ENCODE measurements around the gene MICAL2. TPM values are rescaled to one million over a fixed set of nuclear protein-coding genes. Genes with fewer than 3 reads are reported as not detected.

MICAL2 gene
- polyA plus RNA-seq, 4 donors, result 5.3 to 7.2 (median 6.8) TPM

DNA sequence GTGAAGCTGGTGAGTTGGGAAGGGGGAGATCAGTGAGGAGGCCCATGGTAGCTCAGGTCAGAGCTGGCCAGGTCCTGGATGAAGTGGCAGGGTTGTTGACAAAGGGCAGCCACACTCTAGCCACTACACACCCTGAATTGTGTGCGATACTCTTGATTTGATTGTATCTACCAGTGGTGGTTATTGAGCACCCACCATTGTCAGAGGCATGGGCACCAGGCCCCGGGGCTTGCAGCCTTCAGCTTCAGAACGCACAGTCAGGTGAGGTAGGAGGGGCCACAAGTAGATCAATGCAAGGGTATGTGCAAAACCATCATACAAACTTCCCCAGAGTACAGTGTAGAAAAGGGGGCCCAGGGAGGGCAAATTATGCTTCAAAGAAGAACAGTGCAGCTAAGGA lies 38.1 kb downstream of the MICAL2 start:
- no peak for DNase-seq (ENCODE audit: low read depth in 4 of 4, low spot score in 2 of 4)

DNA sequence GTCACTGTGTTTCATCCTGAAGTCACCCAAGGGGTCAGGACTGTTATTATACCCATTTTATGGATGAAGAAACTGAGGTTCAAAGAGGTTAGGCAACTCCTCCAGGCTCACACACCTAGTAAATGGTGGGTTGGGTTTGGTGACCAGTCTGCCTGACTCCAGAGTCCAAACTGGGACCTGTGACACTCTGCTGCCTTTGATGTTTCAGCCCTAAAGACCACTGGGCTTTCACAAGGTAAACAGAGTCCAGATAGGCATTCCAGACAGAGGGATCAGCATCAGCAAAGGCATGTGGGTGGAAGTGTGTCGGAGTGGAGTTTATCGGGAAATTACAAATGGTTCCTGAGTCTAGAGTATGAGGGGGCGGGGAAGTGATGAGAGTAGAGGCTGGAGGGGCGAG lies 38.5 kb downstream of the MICAL2 start:
- DNase-seq (ENCODE audit: low read depth in 4 of 4, low spot score in 2 of 4), result no peak

DNA sequence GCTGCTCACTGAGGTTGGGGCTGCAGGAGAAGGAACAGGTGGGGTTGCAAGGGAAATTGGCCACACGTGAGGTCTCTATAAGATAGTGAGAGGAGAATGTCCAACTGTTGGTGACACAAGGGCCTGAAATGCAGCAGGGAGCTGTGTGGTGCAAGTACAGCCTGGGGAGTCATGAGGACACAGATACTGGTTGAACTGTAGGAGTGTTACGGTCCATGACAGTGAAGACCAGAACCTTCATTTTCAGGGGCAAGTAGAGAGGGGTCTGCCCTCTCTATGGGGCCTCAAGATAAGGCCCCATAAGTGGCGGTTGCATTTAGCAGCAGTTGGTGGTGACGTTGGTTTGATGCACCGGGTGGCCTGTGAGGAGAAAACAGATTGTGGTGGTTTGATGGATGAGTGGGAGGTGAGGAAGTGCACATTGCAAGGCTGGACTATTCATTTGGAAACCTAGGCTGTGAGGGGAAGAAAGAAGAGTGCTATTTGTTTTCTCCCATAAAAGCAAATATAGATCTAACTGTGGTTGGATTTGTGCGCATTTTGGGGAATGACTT lies 39.4 kb downstream of the MICAL2 start:
- no peak for DNase-seq (ENCODE audit: low read depth in 4 of 4, low spot score in 2 of 4)

DNA sequence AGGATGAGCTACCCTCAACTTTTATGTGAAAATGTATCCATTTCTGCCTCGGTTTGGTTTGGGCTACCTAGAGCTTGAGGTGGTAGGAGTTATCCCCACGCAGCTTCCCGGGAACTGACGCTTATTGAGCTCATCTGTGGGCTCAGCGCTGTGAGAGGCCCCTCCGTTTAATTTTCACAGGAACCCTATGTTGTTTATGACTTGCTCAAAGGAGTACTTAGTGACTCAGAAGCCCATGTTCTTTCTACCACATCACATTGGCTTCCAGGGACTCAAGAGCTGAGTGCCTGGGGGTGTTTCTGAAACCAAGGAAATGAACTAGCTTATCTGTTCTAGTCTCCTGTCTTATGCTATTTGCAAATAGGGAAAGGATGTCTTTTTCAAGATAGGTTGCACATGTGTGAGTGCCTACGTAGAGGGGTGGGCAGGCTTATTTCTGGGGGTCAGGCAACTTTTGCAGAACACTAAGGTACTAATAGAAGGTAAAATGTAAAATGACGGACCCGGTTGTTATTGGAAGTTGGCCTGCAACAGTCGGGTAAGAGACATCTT lies 40.5 kb downstream of the MICAL2 start:
- DNase-seq (ENCODE audit: low read depth in 4 of 4, low spot score in 2 of 4), result no peak

DNA sequence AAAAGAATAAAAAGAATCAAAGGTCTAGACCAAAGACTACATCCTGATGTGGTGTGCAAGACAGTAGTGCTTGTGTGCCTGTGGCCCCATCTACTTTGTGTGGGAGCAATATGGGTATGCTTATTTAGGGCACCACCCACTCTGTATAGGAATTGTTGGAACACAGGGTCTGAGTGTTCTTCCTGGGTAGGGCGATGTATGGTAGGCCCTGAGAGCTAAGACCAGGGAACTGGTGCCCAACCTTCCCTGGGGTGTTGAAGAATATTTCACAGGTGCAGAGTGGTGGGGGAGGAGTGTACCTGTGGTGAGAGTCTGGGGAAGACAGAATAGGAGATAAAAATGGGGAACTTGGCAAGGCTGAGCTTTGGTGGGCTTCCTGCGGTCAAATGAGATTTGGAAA lies 41.9 kb downstream of the MICAL2 start:
- no peak for DNase-seq (ENCODE audit: low read depth in 4 of 4, low spot score in 2 of 4)

DNA sequence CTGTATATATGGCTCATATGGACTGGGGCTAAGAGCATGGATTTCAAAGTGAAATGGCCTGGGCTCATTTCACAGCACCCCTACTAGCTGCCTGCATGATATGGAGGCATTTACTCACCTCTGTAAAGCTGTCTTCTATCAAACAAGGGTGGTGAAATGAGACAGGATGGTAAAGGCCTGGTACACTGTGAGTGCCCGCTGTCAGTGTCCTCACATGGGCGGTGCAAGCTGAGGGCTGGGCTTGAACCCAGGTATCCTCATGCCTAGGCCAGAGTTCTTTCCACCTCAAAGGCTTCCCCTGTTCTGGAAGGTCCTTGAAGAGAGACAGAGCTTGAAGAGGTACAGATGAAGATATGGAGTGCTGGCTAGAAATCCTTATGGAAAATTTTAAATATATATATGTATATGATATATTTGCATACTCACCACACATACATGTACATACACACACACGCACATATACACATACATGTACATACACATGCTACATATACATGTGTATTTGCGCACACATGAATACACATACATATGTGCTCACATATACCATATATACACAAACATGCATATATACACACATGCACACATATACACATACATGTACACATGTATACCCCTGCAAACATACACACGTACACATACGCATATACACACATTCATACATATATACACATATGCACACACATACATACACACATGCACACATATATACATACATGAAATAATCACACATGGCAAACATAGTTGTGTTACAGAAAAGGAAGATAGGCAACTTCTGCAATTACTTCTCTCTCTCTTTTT lies 44.7 kb downstream of the MICAL2 start:
- DNase-seq (ENCODE audit: low read depth in 4 of 4, low spot score in 2 of 4), result no peak

DNA sequence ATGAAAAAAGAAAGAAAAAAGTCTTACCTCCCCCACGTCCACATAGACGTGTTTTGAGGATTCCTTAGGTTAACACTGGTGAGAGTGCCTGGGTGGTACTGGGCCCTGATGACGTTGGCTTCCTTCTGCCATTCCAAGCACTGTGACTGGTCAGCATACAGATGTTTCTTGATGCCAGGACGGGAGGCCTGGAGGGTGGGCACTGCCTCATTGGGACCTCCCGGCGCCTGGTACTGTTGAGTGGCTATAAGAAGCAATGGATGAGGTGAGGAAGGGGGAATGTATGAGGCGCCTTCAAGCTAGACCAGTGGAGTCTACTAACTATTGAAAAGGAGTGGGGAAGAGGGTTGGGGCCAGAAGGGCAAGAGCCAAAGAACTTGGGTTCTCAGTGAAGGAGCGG lies 45.3 kb downstream of the MICAL2 start:
- DNase-seq (ENCODE audit: low read depth in 4 of 4, low spot score in 2 of 4), result no peak

DNA sequence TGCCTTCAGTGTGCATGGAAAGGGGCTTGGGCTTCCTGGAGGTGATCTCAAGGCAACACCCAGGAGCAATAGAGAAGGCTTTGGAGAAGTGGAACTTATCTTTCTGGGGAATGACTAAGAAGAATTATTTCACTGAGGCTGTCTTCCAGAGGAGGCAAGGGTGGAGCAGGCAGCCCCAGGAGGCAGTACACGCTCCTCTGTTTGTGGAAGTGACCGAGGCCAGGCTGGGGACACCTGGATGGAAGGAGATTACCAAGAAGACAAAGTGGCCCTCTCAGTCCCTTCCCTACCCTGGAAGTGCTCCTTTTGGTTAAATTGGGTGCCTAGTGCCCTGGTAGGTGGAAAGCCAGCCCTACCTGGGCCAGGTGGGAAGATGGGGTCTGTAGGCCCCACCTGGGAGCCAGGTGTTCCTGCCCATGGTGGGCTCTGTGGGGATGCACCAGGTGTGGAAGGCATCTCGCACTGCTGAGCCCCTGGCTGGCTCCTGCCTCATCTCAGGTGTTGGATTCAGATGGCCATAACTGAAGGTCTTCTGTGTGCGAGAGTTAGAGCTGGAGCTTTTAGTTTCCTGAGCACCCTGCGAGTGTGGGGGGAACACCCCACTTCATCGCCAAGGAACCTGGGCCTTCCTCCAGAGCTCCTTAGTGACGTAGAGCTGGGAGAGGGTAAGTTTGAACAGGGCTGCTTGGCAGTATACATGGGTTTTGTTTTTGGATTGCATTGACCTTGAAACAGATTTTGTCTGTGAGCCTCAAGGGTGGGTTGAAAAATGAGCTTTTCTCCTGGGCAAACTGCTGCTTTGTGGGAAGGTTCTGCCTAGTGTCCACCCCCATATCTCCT lies 46.1 kb downstream of the MICAL2 start:
- no peak for DNase-seq (ENCODE audit: low read depth in 4 of 4, low spot score in 2 of 4)

DNA sequence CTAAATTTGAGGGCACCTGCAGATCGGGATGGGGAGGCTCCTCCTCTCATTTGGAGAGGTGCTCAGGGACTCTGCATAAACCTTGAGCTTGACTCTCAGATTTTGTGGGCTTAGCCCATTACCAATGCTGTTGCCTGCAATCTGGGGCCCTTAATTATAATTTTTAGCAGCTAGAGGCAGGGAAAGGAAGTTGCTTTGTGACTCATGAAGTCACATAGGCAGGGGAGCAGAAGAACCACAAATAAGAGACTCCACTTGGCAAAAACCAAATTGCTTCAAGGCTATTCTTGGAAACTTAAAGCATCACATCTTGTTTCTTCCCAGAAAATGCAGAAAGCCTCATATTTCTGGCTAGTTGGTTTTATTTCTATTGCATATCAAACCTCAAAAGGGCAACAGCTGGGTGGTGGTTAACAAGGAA lies 46.9 kb downstream of the MICAL2 start:
- DNase-seq (ENCODE audit: low read depth in 4 of 4, low spot score in 2 of 4), result no peak

DNA sequence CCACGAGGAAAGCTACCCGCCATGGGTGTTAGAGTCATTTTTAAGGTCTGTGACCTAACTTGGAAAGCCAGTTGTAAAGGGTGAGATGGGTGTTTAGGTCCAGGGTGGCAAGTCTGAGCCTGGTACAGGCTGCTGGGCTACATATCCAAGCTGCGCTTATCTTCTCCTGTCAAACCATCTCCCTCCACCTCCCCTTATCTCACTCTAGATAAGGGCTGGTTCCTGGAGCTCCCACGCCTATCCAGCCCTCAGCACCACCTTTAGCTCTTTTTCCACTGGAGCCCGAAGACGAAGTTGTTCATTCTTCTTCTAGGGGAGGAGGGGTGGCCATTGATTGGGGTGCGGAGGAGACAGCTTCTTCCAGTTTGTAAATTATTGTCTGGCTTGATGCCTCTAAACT lies 48.5 kb downstream of the MICAL2 start:
- no peak for DNase-seq (ENCODE audit: low read depth in 4 of 4, low spot score in 2 of 4)

DNA sequence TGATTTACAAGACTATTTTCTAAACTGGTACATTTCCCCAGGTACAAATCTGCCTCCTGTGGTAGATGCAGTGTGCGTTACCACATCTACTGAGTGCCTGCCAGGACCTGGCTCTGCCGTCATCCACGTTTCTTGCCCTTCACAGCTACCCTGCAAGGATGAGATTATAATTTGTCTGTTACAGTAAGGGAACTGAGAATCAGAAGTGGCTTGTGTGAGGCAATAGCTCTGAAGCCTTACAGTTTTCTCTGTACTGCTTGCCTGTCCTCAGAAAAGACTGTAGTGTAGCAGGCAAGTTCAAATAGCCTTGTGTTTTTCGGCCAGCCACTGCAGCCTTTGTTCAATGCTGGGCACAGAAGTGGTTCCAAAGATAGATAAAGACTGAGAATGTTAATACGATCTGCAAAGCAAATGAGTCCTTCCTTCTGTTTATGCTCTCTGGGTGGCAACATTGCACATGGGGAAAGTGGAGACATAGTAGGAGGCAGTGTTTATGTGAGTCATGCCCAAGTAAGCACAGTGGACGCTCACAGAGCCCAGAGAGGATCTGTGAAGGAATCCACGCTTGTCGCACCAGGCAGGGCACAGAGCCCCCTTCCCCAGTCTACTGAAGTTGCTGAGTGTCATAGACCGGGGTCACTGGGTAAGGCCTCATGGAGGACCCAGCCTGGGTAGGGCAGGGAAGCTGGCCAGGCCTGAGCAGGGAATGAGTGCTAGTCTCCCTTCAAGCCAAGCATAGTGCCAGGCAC lies 49.1 kb downstream of the MICAL2 start:
- DNase-seq (ENCODE audit: low read depth in 4 of 4, low spot score in 2 of 4), result peak in 2 of 4 donors; percentile 25 to 35

DNA sequence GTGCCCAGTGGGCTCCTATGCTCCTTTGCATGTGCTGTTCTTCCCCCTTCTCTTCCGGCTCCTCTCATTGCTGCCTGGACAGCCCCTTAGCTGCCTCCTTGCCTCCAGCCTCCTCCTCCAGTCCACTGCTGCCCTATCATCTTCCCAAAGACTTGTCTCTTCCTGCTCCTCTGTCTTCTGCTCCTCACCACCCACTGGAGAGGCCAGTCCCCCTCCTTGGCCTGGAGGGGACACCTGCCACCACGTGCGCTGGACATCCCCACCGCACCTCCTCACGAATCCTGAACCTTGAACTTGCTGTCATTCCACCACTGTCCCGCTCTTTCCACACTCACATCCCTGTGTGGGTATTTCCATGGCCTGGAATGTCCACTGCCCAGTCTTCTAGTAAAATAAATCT lies 49.8 kb downstream of the MICAL2 start:
- DNase-seq (ENCODE audit: low read depth in 4 of 4, low spot score in 2 of 4), result no peak

DNA sequence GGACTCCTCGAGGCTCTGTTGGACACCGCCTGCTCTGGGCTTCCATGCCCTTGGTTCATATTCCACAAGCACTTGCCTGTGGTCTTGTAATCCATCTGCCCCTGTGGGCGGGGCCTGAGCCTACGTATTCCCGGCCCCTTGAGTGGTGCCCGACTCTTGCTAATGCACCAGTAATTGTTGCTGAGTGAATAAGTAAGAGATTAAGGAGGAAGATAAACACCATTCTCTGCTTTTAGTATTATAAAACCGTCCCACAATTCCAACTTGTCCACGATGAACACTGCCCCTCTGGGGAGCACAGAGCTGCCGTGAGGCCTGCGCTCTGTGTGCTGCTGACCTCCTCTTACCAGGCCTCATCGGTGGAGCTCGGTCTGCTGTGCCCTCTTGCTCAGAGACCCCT lies 50.3 kb downstream of the MICAL2 start:
- DNase-seq (ENCODE audit: low read depth in 4 of 4, low spot score in 2 of 4), result no peak

DNA sequence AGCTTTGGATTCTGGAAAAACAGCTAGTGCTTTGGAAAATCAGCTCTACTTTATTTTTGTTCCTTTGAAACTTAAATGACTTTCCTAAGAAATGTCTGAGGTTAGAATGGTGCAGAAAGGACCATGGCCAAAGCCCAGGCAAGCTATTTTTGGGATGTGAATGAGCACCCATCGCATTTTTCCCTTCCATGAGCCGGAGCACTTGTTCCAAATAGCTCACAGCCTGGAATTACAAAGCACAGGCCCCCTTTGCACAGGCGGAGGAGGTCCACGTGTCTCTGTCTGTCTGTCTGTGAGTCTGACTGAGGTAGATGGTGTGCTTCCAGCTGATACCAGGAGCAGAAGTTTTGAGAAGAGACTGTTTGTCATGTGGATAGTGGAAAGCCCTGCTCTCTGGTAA lies 50.7 kb downstream of the MICAL2 start:
- no peak for DNase-seq (ENCODE audit: low read depth in 4 of 4, low spot score in 2 of 4)

DNA sequence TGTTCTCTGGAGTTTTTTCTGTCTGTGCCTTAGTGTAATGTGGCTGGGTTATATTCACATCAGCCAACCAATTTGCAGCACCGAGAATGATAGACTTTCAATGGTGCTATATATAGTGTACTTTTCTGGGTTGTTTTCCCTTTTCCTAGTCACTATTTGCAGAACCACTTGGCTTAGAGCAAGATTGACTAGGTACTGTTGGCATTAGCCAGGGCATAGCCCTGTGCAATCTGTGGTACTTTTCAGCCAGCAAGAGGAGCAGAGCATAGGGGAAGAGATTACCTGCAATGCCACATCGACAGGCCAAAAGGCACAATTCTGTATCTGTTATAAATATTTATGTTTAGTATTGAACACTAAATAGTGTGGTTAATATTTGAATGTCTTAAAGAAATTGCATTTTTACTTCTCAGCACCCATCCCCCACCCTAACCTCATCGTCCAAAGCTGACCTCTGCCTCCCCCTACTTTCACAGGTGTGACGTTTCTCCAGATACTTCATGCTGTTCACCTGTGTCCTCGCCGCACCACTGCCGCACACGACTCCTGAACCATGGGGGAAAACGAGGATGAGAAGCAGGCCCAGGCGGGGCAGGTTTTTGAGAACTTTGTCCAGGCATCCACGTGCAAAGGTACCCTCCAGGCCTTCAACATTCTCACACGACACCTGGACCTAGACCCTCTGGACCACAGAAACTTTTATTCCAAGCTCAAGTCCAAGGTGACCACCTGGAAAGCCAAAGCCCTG lies 51.4 kb downstream of the MICAL2 start:
- DNase-seq (ENCODE audit: low read depth in 4 of 4, low spot score in 2 of 4), result no peak

DNA sequence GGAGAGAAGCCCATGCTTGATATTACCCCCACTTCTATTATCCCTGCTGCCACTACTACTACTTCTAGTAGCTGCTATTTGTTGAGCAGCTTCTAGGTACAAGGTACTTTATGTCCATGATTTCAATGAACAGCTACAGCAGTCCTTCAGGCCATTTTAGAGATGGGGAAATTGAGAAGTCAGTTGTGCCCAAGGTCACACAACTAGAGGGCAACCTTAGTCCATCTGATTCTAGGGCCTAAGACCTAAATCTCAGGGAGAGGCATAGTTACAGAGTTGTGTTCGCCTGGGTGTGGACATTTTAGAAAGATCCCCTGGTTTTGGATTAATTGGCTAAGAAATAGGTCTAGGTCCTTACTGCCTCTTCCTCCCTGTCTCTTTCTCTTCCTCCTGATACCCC lies 52.3 kb downstream of the MICAL2 start:
- DNase-seq (ENCODE audit: low read depth in 4 of 4, low spot score in 2 of 4), result no peak

DNA sequence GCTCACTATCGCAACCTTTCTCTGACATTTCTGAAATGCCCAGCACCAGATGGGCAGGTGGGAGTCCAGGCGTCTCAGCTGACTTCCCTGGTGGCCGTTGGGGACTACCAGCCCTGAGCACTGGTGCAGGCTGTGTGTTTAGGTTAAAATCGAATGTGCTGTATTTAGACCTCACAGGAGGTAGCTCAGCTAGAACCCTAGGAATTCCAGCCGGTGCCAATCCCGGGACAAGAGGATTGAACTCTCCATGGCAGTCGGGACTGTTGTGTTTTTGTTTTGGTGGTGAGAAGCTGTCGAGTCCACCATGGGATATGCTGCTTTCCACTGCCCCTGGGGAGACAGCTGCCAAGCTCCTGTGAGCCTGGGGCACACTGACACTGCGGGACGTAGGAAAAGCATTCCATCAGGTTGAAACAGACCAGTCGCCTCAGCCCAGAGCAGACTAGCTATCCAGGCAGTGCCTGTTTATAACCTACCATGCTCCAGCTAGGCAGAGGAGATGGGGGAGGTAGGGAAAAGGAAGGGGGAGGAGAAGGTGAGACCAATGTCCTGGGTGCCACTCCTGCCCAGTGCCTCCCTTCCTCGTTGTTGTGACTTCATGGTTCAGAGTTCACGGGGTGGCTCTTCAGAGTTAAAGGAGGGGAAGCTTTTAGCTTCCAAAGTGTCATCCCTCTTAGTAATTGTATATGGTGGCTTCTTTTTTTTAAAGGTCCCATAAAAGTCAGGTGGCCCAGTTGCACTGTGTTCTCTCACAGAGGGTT lies 53.0 kb downstream of the MICAL2 start:
- DNase-seq (ENCODE audit: low read depth in 4 of 4, low spot score in 2 of 4), result no peak

DNA sequence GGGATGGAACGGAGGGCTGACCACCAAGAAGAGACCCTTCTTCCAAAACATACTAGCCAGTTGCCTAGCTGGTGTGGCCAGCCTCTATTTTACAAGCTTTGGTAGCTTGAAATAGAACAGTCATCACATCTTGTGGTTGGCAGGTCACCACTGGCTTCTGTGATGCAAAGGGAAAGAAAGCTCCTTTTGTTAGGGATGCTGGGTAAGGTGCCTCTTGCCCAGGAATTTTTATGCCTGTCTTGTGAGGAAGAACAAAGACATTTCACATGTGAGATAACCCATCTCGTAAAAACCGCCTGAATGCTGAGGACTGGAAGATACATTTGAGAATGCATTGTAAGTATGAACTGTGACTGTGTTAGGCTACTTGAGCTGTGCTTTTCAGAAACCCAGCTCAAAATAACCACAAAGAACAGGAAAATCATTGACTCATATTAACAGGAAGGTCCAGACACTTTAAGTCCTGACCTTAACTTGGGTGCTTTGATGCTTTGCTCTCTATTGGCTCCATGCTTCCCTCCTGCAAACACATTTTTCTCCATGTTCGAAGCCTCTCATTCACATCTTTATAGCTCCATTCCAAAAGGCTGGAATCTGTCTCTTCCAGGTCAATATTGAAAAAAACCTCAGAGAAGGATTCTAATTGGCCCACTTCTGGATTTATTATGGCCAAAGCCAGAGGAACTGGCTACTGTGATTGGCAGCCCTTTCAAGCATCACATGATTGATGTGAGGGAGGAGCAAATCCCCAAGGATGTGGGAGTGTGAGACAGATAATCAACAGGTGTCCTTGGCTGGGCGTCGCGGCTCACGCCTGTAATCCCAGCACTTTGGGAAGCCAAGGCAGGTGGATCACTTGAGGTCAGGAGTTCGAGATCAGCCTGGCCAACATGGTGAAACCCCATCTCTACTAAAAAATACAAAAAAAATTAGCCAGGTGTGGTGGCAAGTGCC lies 53.9 kb downstream of the MICAL2 start:
- no peak for DNase-seq (ENCODE audit: low read depth in 4 of 4, low spot score in 2 of 4)

All from left renal cortex interstitium (tissue), 4 donors.